ENCODE results near the gene LIX1L.
A peak's percentile ranks its signal among the peaks of the same experiment; 100 is the strongest.

Gene LIX1L

GRCh38 chr1:145891587-145892485, 66.0 kb downstream of the LIX1L start:
- peak; percentile 99 for DNase-seq

GRCh38 chr1:145891143-145891542, 66.7 kb downstream of the LIX1L start:
- no peak for DNase-seq

- peak; percentile 81 for DNase-seq
These were observed 68.1 kb downstream of the LIX1L start for GRCh38 chr1:145889722-145890121.

GRCh38 chr1:145887631-145888030, 70.2 kb downstream of the LIX1L start:
- DNase-seq, result no peak

- DNase-seq, result no peak
These were observed 71.0 kb downstream of the LIX1L start for GRCh38 chr1:145886816-145887215.

GRCh38 chr1:145886390-145886789, 71.4 kb downstream of the LIX1L start:
- no peak for DNase-seq

- peak; percentile 77 for DNase-seq
These were observed 72.0 kb downstream of the LIX1L start, which contains the start of gene ANKRD35 for GRCh38 chr1:145885738-145886287. ANKRD35 (minus strand) TSS chr1:145885866; CDS start chr1:145885758, 108 bp downstream.

GRCh38 chr1:145884675-145885074, 73.1 kb downstream of the LIX1L start:
- no peak for DNase-seq
